ENCODE measurements around the gene PRSS50.

- TF ChIP-seq CTCF (IDR thresholded peaks at IDR 0.05 in 8 of 11, conservative IDR thresholded peaks at IDR 0.05 in 3 of 11): no peak
- no peak for TF ChIP-seq POLR2A (IDR thresholded peaks at IDR 0.05)
Observed at GRCh38 chr3:46711305-46711704, 6.4 kb downstream of the PRSS50 start.
